K562 (cell line): ENCODE results near the gene CRLF3. TPM values are rescaled to one million over a fixed set of nuclear protein-coding genes. Genes with fewer than 3 reads are reported as not detected.

Experiments
- AFF1 ChIP-seq, 2 experiments: fragments of 450-650 bp; IDR thresholded peaks; 2 replicates each; pipeline ENCODE4 v1.6.1; 2018; ENCODE audit warnings: mild to moderate bottlenecking in 2 of 2, low read depth in 1 of 2; ENCODE audit not compliant: partially characterized antibody in 2 of 2
- BACH1 ChIP-seq: fragments of 200-800 bp; sonication (Bioruptor generic); IDR thresholded peaks from 2 replicates; pipeline ENCODE4 v1.6.1; 2016; ENCODE audit warnings: missing genetic modification characterization, missing compliant biosample characterization
- DPF2 ChIP-seq: fragments of 450-650 bp; IDR thresholded peaks from 2 replicates; pipeline ENCODE4 v1.6.1; 2016
- FOS ChIP-seq: IDR thresholded peaks from 3 replicates; pipeline ENCODE4 v1.6.1; 2011; ENCODE audit not compliant: insufficient read length; ENCODE audit errors: extremely low read depth
- GMEB1 ChIP-seq: fragments of 250-450 bp; sonication (Bioruptor Pico); IDR thresholded peaks from 2 replicates; pipeline ENCODE4 v1.4.0; 2020; ENCODE audit warnings: mild to moderate bottlenecking
- IRF2 ChIP-seq: sonication (generic); formaldehyde crosslinking; IDR thresholded peaks from 2 replicates; pipeline ENCODE4 v1.8.1; 2022; ENCODE audit warnings: mild to moderate bottlenecking, missing genetic modification reagents
- RBM15 ChIP-seq: fragments of 200-400 bp; formaldehyde crosslinking; IDR thresholded peaks from 2 replicates; pipeline ENCODE4 v1.6.1; 2018; ENCODE audit warnings: mild to moderate bottlenecking, low read length, moderate library complexity; ENCODE audit not compliant: insufficient read depth
- SIRT6 ChIP-seq: IDR thresholded peaks from one replicate; pipeline ENCODE4 v1.6.1; 2012; ENCODE audit warnings: low read depth, mild to moderate bottlenecking, control low read depth, inconsistent platforms, low read length, moderate library complexity
- THRAP3 ChIP-seq: fragments of 450-650 bp; IDR thresholded peaks from 2 replicates; pipeline ENCODE4 v1.6.1; 2016; ENCODE audit warnings: mild to moderate bottlenecking, inconsistent platforms, borderline replicate concordance
- YBX1 ChIP-seq: fragments of 450-650 bp; IDR thresholded peaks from 2 replicates; pipeline ENCODE4 v1.7.1; 2016; ENCODE audit warnings: mild to moderate bottlenecking
- ZBED1 ChIP-seq: IDR thresholded peaks from 2 replicates; pipeline ENCODE4 v1.6.1; 2014
- ZNF140 ChIP-seq: fragments of 250-450 bp; sonication (Bioruptor Pico); IDR thresholded peaks from 2 replicates; pipeline ENCODE4 v1.8.0; 2021; ENCODE audit warnings: moderate library complexity, mild to moderate bottlenecking, inconsistent platforms
- ZNF165 ChIP-seq: fragments of 250-450 bp; sonication (Bioruptor Pico); IDR thresholded peaks from 2 replicates; pipeline ENCODE4 v1.4.0; 2020; ENCODE audit warnings: borderline replicate concordance
- ZNF274 ChIP-seq: IDR thresholded peaks from 2 replicates; pipeline ENCODE4 v1.6.1; 2011; ENCODE audit warnings: low read depth, mild to moderate bottlenecking, low read length, moderate library complexity, borderline replicate concordance
- ZNF398 ChIP-seq: fragments of 250-450 bp; sonication (Bioruptor Pico); IDR thresholded peaks from 2 replicates; pipeline ENCODE4 v1.8.0; 2021; ENCODE audit warnings: moderate library complexity, mild to moderate bottlenecking, inconsistent platforms
- ZNF655 ChIP-seq: fragments of 250-450 bp; sonication (Bioruptor Pico); IDR thresholded peaks from 2 replicates; pipeline ENCODE4 v1.5.0; 2021
- polyA plus RNA-seq, 8 experiments: library from polyadenylated mRNA; depleted of rRNA in 4 of 8; stranded (reverse) in 5 of 8; unstranded in 3 of 8; fragments of >200 nt; fragmentation: Nextera tagmentation in 2 of 8; fragmentation: Illumina TruSeq in 1 of 8; extraction: Ambion mirVana in 2 of 8; extraction: Trizol in 1 of 8; gene quantifications; 2 replicates each; pipeline versions ENCODE4 v1.2.1 to v1.2.3, GENCODE V29; 2011 to 2014; ENCODE audit warnings: inconsistent platforms in 1 of 8, missing spikeins in 1 of 8
- total RNA-seq, 7 experiments: library from RNA; depleted of rRNA in 6 of 7; stranded (reverse); fragments of >200 nt in 6 of 7; fragmentation: Illumina TruSeq in 2 of 7; extraction: Trizol in 2 of 7; gene quantifications; 2 replicates each; pipeline versions ENCODE4 v1.2.1 to v1.2.3, GENCODE V29; 2011 to 2021; ENCODE audit warnings: low replicate concordance in 1 of 7
- TF ChIP-seq, protein P1 (sequence below): fragments of 200-400 bp; formaldehyde crosslinking; IDR thresholded peaks from 2 replicates; pipeline ENCODE4 v1.6.1; 2017; ENCODE audit warnings: mild to moderate bottlenecking, low read depth, low read length, moderate library complexity

The CRLF3 gene
- total and polyA plus RNA-seq, 9 of the 15 experiments (the other 6 are each of a cell fraction or from before 2014, with no cell fraction given) = 13.2 to 55.9 (median 29.8) TPM

DNA sequence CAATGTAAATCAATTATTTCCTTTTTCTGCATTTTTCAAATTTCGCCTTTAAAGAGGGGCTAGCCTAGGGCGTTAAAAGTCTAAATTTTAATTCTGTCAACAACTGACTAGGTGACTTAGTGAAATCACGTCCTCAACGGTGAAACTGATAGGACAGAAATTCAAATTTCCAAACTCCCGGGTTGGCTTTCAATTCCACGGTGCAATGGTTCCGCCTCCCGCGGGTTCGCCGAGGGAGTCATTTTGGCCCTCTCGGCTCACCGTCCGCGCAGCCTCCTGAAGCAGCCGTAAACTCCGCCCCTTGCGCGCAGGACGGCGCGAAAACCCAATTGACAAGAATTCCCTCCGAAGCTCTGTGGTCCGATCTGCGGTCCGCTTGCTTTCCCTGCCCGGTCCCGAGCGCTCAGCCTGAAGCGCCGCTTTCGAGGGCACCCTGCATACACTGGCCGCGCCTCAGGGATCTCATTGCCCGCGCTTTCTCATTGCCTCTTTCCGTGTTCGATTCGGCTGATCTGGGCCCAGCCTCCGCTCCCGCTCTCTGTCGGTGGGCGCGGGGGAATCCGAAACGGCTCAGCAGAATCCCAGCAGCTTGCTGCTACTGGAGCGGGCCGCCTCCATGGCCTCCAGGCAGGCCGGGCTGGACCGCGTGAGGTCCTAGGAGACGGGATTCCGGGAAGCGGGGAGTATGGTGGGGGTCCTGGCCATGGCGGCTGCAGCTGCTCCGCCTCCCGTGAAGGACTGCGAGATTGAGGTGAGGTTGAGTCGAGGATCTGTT is 7.4 kb upstream of the CRLF3 start, which contains the start of gene ATAD5 (continued):
- peak in 1 of 2 experiments; percentile 66 for TF ChIP-seq AFF1 (IDR thresholded peaks at IDR 0.05; ENCODE audit: low read depth in 1 of 2, partially characterized antibody in 2 of 2)
- TF ChIP-seq FOS = no peak
- no peak for TF ChIP-seq ZNF655 (CRISPR knock-in tag)
- TF ChIP-seq IRF2 (CRISPR knock-in tag) = no peak
- TF ChIP-seq, protein P1, sequence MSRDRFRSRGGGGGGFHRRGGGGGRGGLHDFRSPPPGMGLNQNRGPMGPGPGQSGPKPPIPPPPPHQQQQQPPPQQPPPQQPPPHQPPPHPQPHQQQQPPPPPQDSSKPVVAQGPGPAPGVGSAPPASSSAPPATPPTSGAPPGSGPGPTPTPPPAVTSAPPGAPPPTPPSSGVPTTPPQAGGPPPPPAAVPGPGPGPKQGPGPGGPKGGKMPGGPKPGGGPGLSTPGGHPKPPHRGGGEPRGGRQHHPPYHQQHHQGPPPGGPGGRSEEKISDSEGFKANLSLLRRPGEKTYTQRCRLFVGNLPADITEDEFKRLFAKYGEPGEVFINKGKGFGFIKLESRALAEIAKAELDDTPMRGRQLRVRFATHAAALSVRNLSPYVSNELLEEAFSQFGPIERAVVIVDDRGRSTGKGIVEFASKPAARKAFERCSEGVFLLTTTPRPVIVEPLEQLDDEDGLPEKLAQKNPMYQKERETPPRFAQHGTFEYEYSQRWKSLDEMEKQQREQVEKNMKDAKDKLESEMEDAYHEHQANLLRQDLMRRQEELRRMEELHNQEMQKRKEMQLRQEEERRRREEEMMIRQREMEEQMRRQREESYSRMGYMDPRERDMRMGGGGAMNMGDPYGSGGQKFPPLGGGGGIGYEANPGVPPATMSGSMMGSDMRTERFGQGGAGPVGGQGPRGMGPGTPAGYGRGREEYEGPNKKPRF = no peak
- no peak for TF ChIP-seq ZNF140
- no peak; the same call in 1 of the 2 replicates for TF ChIP-seq BACH1
- peak; percentile 92 for TF ChIP-seq GMEB1
- no peak for TF ChIP-seq SIRT6
- TF ChIP-seq ZNF398 (CRISPR knock-in tag) = no peak
- TF ChIP-seq ZNF165 = no peak
- no peak for TF ChIP-seq RBM15
- no peak for TF ChIP-seq ZNF274
- no peak for TF ChIP-seq DPF2
- TF ChIP-seq THRAP3 = no peak
- no peak for TF ChIP-seq ZBED1
- no peak for TF ChIP-seq YBX1
